K562 (cell line): ENCODE data around the gene POU4F2. TPM values are rescaled to one million over a fixed set of nuclear protein-coding genes. Genes with fewer than 3 reads are reported as not detected.
"Not testable (repeated sequence)": the region's sequence is repeated elsewhere in the genome, so short reads cannot be mapped to it uniquely, and the experiment has no call there.

Experiments
- ATAC-seq: fragments of 200-7000 bp; cut with Tn5 transposase; 3 replicates; pipeline ENCODE4 v1.9.1; 2020; ENCODE audit warnings: moderate library complexity
- BruUV-seq: library from RNA; stranded (reverse); fragments of 400-500 nt; replicated peaks from 2 replicates; lab custom pipeline; 2021; lab: Mats Ljungman, UMichigan
- CTCF ChIA-PET: fragments of 300-600 bp; formaldehyde crosslinking; extraction: SDS; loops from one replicate; lab custom pipeline; 2021; ENCODE audit warnings: low intra/inter-chr PET ratio; lab: Yijun Ruan, JAX
- POLR2A ChIA-PET: fragments of 300-600, 350-650 bp; sonication (Branson Sonifier 250); formaldehyde crosslinking; extraction: SDS; loops from one replicate; lab custom pipeline; 2021; ENCODE audit warnings: antibody characterized with exemption, inconsistent platforms; lab: Yijun Ruan, JAX
- DNase-seq, 4 experiments: peaks; one replicate each; pipeline versions ENCODE4 v3.0.0 to v3.0.0-alpha.2; 2011 to 2018; ENCODE audit warnings: low spot score in 3 of 4, mixed read lengths in 3 of 4; ENCODE audit errors: extremely low read depth in 1 of 4
- FAIRE-seq: peaks from 2 replicates; lab custom pipeline; 2011; peaks lifted over from hg19 to GRCh38; lab: Jason Lieb, UNC
- H2AFZ ChIP-seq: 2 replicates; pipeline ENCODE4 v1.6.0; 2011; ENCODE audit warnings: low read depth, low read length, control low read depth, inconsistent platforms
- H3K27ac ChIP-seq: fragments of 200-600 bp; 3 replicates; pipeline ENCODE4 v1.8.0; 2011; ENCODE audit warnings: low read depth, mild to moderate bottlenecking, control low read depth, inconsistent platforms, low read length, moderate library complexity, mixed read lengths; ENCODE audit errors: extremely low read depth
- H3K27me3 ChIP-seq, 2 experiments: fragments of 300-600 bp in 1 of 2; 2 replicates in 1 of 2; 3 replicates in 1 of 2; pipeline versions ENCODE4 v1.6.0 to v1.8.0; 2011; ENCODE audit warnings: inconsistent platforms in 2 of 2, low read length in 2 of 2, mild to moderate bottlenecking in 1 of 2, mixed read lengths in 1 of 2, moderate library complexity in 1 of 2; ENCODE audit not compliant: control insufficient read depth in 2 of 2, insufficient read depth in 2 of 2
- H3K36me3 ChIP-seq: fragments of 300-600 bp; 3 replicates; pipeline ENCODE4 v1.8.0; 2011; ENCODE audit warnings: mild to moderate bottlenecking, low read length, inconsistent platforms; ENCODE audit not compliant: control insufficient read depth, insufficient read depth
- H3K4me1 ChIP-seq, 2 experiments: fragments of 200-600 bp in 1 of 2; replicated peaks in 1 of 2; 2 replicates in 1 of 2; 3 replicates in 1 of 2; pipeline versions ENCODE4 v1.5.1 to v1.8.0; 2011; ENCODE audit warnings: inconsistent platforms in 2 of 2, low read length in 2 of 2, mild to moderate bottlenecking in 1 of 2, mixed read lengths in 1 of 2, moderate library complexity in 1 of 2; ENCODE audit not compliant: control insufficient read depth in 2 of 2, insufficient read depth in 2 of 2
- H3K4me2 ChIP-seq: 2 replicates; pipeline ENCODE4 v1.6.1; 2011; ENCODE audit warnings: low read length, control low read depth, inconsistent platforms, mixed read lengths; ENCODE audit not compliant: insufficient read depth
- H3K4me3 ChIP-seq: fragments of 200-600 bp; sonication (generic), shearing (Covaris generic); 2 replicates; pipeline ENCODE4 v1.5.1; 2016; ENCODE audit warnings: control low read depth, inconsistent platforms
- H3K79me2 ChIP-seq: fragments of 200-600 bp; 3 replicates; pipeline ENCODE4 v1.8.0; 2011; ENCODE audit warnings: low read length, inconsistent platforms; ENCODE audit not compliant: control insufficient read depth, insufficient read depth
- H3K9ac ChIP-seq, 2 experiments: 2 replicates each; pipeline versions ENCODE4 v1.6.0 to v1.6.1; 2011; ENCODE audit warnings: low read depth in 2 of 2, low read length in 2 of 2, control low read depth in 1 of 2, inconsistent platforms in 1 of 2, mild to moderate bottlenecking in 1 of 2, mixed read lengths in 1 of 2; ENCODE audit not compliant: insufficient read depth in 1 of 2
- H3K9me1 ChIP-seq: one replicate; pipeline ENCODE4 v1.6.0; 2011; ENCODE audit warnings: inconsistent platforms, mild to moderate bottlenecking, low read length, moderate library complexity; ENCODE audit not compliant: control insufficient read depth, insufficient read depth
- H3K9me3 ChIP-seq: replicated peaks from 2 replicates; pipeline ENCODE4 v1.5.1; 2011; ENCODE audit warnings: low read depth, low read length, inconsistent platforms; ENCODE audit not compliant: control insufficient read depth, insufficient read depth
- H4K20me1 ChIP-seq: replicated peaks from 2 replicates; pipeline ENCODE4 v1.6.1; 2011; ENCODE audit warnings: low read length, inconsistent platforms, mixed read lengths; ENCODE audit not compliant: control insufficient read depth, insufficient read depth
- CHD1 ChIP-seq: fragments of 200-600 bp; sonication (generic); IDR thresholded peaks from one replicate; pipeline ENCODE4 v1.6.1; 2012; ENCODE audit warnings: mild to moderate bottlenecking, moderate library complexity, low read length, inconsistent platforms
- ETV1 ChIP-seq: fragments of 450-650 bp; conservative IDR thresholded peaks from 2 replicates; pipeline ENCODE4 v1.6.1; 2016; ENCODE audit warnings: missing genetic modification characterization, control low read depth, low read depth, missing compliant biosample characterization
- HDAC3 ChIP-seq: fragments of 450-650 bp; IDR thresholded peaks from 2 replicates; pipeline ENCODE4 v1.6.1; 2018; ENCODE audit warnings: borderline replicate concordance, mild to moderate bottlenecking, moderate library complexity; ENCODE audit not compliant: partially characterized antibody
- NCOA1 ChIP-seq: fragments of 450-650 bp; IDR thresholded peaks from 2 replicates; pipeline ENCODE4 v1.6.1; 2016; ENCODE audit warnings: low read depth
- NFIC ChIP-seq: fragments of 450-650 bp; IDR thresholded peaks from 2 replicates; pipeline ENCODE4 v1.6.1; 2017; ENCODE audit warnings: mild to moderate bottlenecking, inconsistent platforms
- ZNF239 ChIP-seq: fragments of 250-450 bp; sonication (Bioruptor Pico); IDR thresholded peaks from 2 replicates; pipeline ENCODE4 v1.4.0; 2020; ENCODE audit warnings: mild to moderate bottlenecking
- ZNF444 ChIP-seq: fragments of 250-450 bp; sonication (Bioruptor Pico); IDR thresholded peaks from 2 replicates; pipeline ENCODE4 v1.4.0; 2020; ENCODE audit warnings: mild to moderate bottlenecking, moderate library complexity
- ZNF561 ChIP-seq: fragments of 450-650 bp; formaldehyde crosslinking; conservative IDR thresholded peaks from 2 replicates; pipeline ENCODE4 v1.4.0; 2020; ENCODE audit warnings: mild to moderate bottlenecking, moderate library complexity
- WGBS: fragments of 100-300 bp; shearing (Covaris generic); methylation state at CpG from one replicate; pipeline ENCODE4 v1.1.6; 2016; ENCODE audit warnings: low coverage, mixed read lengths; ENCODE audit not compliant: insufficient coverage; ENCODE audit errors: missing lambda C conversion rate; 5-methylcytosine and 5-hydroxymethylcytosine counted together
- in situ Hi-C: fragments of 300-500 bp; cut with MboI; formaldehyde crosslinking; loops from 4 replicates; pipeline ENCODE4 v1.15.0; 2018; ENCODE audit warnings: inconsistent platforms, mixed read lengths
- intact Hi-C: fragments of 100-400 bp; cut with micrococcal nuclease; formaldehyde crosslinking; loops from 2 replicates; pipeline ENCODE4 v1.14.2; 2022
- polyA plus RNA-seq, 8 experiments: library from polyadenylated mRNA; depleted of rRNA in 4 of 8; stranded (reverse) in 5 of 8; unstranded in 3 of 8; fragments of >200 nt; fragmentation: Nextera tagmentation in 2 of 8; fragmentation: Illumina TruSeq in 1 of 8; extraction: Ambion mirVana in 2 of 8; extraction: Trizol in 1 of 8; gene quantifications; 2 replicates each; pipeline versions ENCODE4 v1.2.1 to v1.2.3, GENCODE V29; 2011 to 2014; ENCODE audit warnings: inconsistent platforms in 1 of 8, missing spikeins in 1 of 8
- total RNA-seq, 7 experiments: library from RNA; depleted of rRNA in 6 of 7; stranded (reverse); fragments of >200 nt in 6 of 7; fragmentation: Illumina TruSeq in 2 of 7; extraction: Trizol in 2 of 7; gene quantifications; 2 replicates each; pipeline versions ENCODE4 v1.2.1 to v1.2.3, GENCODE V29; 2011 to 2021; ENCODE audit warnings: low replicate concordance in 1 of 7

The POU4F2 gene
- total and polyA plus RNA-seq, 9 of the 15 experiments (the other 6 are each of a cell fraction or from before 2014, with no cell fraction given): not detected

DNA sequence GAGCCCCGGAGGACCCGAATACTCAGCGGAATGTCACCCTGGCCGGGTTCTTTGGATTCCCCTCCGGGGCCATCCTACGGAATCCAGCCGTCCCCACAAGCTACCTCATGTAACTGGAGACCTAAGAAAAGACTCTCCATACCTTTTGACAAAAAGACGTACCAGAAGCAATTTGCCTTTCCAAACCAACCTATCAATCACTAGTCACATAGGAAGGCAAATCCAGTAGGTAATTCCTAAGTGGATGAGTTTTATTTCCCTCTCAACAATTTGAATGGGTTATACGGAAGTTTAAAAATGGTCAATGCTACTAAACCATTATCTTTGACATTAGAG lies 16.8 kb downstream of the POU4F2 start:
- WGBS: 12% methylated on average over 9 of the region's 9 CpGs
- ATAC-seq (no peak), FAIRE-seq (no peak), DNase-seq (no peak)
- no peaks in the 10 kb centered on the region for H4K20me1 ChIP-seq
- H3K27ac ChIP-seq: no peak overlapping the region
- no peaks in the 10 kb centered on the region for H3K9me3 ChIP-seq
- no peaks in the 10 kb centered on the region for H3K4me1 ChIP-seq
- no peak overlapping the region for H3K4me3 ChIP-seq
- intact Hi-C loops (no loop called here), in situ Hi-C loops (no loop called here)
- no peaks in the 10 kb centered on the region; a peak in 1 of 5 replicates for H3K27me3 ChIP-seq
- H3K79me2 ChIP-seq: no peaks in the 10 kb centered on the region
- CTCF ChIA-PET: no interaction called here
- H3K4me2 ChIP-seq: no peak overlapping the region
- BruUV-seq: no TSS peak
- no peaks in the 10 kb centered on the region for H3K36me3 ChIP-seq
- no peak overlapping the region for H3K9ac ChIP-seq
- no peaks in the 10 kb centered on the region for H3K9me1 ChIP-seq
- H2AFZ ChIP-seq: no peak overlapping the region
- no peak for TF ChIP-seq NCOA1
- no peak for TF ChIP-seq HDAC3
- TF ChIP-seq ETV1 (tag): no peak
- TF ChIP-seq ZNF444 (CRISPR knock-in tag): no peak
- no peak for TF ChIP-seq ZNF561
- TF ChIP-seq ZNF239 (CRISPR knock-in tag): no peak
- no peak for TF ChIP-seq NFIC
- TF ChIP-seq, all 486 proteins: peak for 0
- POLR2A ChIA-PET: no interaction called here

DNA sequence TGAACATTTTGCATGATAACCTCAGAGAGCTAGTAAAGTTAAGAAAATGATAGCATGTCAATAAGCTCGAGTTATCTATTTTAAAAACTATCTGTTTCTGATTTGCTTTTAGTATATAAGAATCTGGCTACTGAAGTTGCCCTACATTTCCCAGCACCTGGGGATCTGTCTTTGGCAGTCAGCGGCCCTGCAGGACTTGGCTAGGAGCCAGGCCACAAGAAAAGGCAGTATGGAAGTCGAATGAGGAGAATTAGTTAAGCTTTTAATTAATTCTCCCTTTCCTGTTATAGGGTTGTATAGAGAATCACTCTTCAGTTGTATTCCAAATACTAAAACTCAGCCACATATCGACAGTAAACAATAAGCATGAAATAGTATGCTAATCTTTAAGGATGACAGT lies 22.7 kb downstream of the POU4F2 start:
- BruUV-seq: no TSS peak
- intact Hi-C loops: no loop called here
- Histone ChIP-seq H3K36me3 (no peaks in the 10 kb centered on the region), H3K27ac (no peak overlapping the region), H2AFZ (no peak overlapping the region), H3K4me3 (no peak overlapping the region), H4K20me1 (no peaks in the 10 kb centered on the region), H3K9me1 (no peaks in the 10 kb centered on the region), H3K9ac (no peak overlapping the region), H3K4me2 (no peak overlapping the region), H3K4me1 (no peaks in the 10 kb centered on the region; a peak in 1 of 5 replicates), H3K79me2 (no peaks in the 10 kb centered on the region), H3K9me3 (no peaks in the 10 kb centered on the region), H3K27me3 (no peaks in the 10 kb centered on the region)
- CTCF ChIA-PET: no interaction called here
- FAIRE-seq (no peak), DNase-seq (no peak), ATAC-seq (no peak)
- WGBS: 0% methylated on average over 4 of the region's 4 CpGs
- POLR2A ChIA-PET: no interaction called here
- in situ Hi-C loops: no loop called here
- TF ChIP-seq CHD1 (no peak), NFIC (peak; percentile 70)

DNA sequence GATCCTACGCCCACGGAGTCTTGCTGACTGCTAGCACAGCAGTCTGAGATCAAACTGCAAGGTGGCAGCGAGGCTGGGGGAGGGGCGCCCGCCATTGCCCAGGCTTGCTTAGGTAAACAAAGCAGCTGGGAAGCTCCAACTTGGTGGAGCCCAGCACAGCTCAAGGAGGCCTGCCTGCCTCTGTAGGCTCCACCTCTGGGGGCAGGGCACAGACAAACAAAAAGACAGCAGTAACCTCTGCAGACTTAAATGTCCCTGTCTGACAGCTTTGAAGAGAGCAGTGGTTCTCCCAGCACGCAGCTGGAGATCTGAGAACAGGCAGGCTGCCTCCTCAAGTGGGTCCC lies 25.2 kb downstream of the POU4F2 start:
- FAIRE-seq, H3K27ac ChIP-seq, intact Hi-C loops, H3K4me2 ChIP-seq, H3K4me3 ChIP-seq, H4K20me1 ChIP-seq, POLR2A ChIA-PET, BruUV-seq, H3K9me3 ChIP-seq, H3K4me1 ChIP-seq, ATAC-seq, H3K36me3 ChIP-seq, H3K9ac ChIP-seq, H3K79me2 ChIP-seq, DNase-seq, CTCF ChIA-PET, H3K27me3 ChIP-seq, in situ Hi-C loops, H3K9me1 ChIP-seq, H2AFZ ChIP-seq: not testable (repeated sequence)
- WGBS: 0% methylated on average over 1 of the region's 6 CpGs
